OCI-LY1 (cell line): ENCODE data around the gene SAP30BP.

Experiments used
- H2AFZ ChIP-seq: fragments of 200-600 bp; sonication (generic), shearing (Covaris generic); 2 replicates; pipeline ENCODE4 v1.6.0; 2014; ENCODE audit warnings: antibody characterized with exemption, mild to moderate bottlenecking, low read length
- H3F3A ChIP-seq: fragments of 200-600 bp; sonication (generic), shearing (Covaris generic); 2 replicates; pipeline ENCODE4 v1.6.0; 2014; ENCODE audit warnings: mild to moderate bottlenecking, antibody characterized with exemption, low read length, moderate library complexity; ENCODE audit not compliant: insufficient read depth
- H3K27ac ChIP-seq: fragments of 200-600 bp; sonication (generic); 2 replicates; pipeline ENCODE4 v1.5.1; 2014; ENCODE audit warnings: low read length, mixed run types, mild to moderate bottlenecking, low read depth; ENCODE audit not compliant: poor library complexity, severe bottlenecking
- H3K27me3 ChIP-seq: fragments of 200-600 bp; sonication (generic); 2 replicates; pipeline ENCODE4 v1.6.0; 2014; ENCODE audit warnings: antibody characterized with exemption, mild to moderate bottlenecking, low read length, moderate library complexity; ENCODE audit not compliant: insufficient read depth
- H3K36me3 ChIP-seq: fragments of 200-600 bp; sonication (generic); 2 replicates; pipeline ENCODE4 v1.6.1; 2014; ENCODE audit warnings: mild to moderate bottlenecking, antibody characterized with exemption, low read length, moderate library complexity, mixed read lengths; ENCODE audit not compliant: insufficient read depth
- H3K4me1 ChIP-seq: fragments of 200-600 bp; sonication (generic); 2 replicates; pipeline ENCODE4 v1.5.1; 2014; ENCODE audit warnings: mild to moderate bottlenecking, low read length, moderate library complexity; ENCODE audit not compliant: insufficient read depth, severe bottlenecking
- H3K4me2 ChIP-seq: fragments of 200-600 bp; sonication (generic), shearing (Covaris generic); 2 replicates; pipeline ENCODE4 v1.6.1; 2014; ENCODE audit warnings: low read length
- H3K4me3 ChIP-seq: fragments of 200-600 bp; sonication (generic); 2 replicates; pipeline ENCODE4 v1.5.1; 2014; ENCODE audit warnings: low read length, low read depth, mild to moderate bottlenecking, mixed read lengths; ENCODE audit not compliant: poor library complexity, severe bottlenecking
- H3K79me2 ChIP-seq: fragments of 200-600 bp; shearing (Covaris generic); 2 replicates; pipeline ENCODE4 v1.6.1; 2016; ENCODE audit warnings: mixed run types, low read length, mixed read lengths; ENCODE audit not compliant: insufficient read depth
- H3K9ac ChIP-seq: fragments of 200-600 bp; sonication (generic), shearing (Covaris generic); 2 replicates; pipeline ENCODE4 v1.6.1; 2014; ENCODE audit warnings: mild to moderate bottlenecking, low read length, mixed read lengths
- H3K9me2 ChIP-seq: fragments of 200-600 bp; sonication (generic), shearing (Covaris generic); 2 replicates; pipeline ENCODE4 v1.6.1; 2014; ENCODE audit warnings: low read depth, mild to moderate bottlenecking, low read length, mixed read lengths
- H3K9me3 ChIP-seq: fragments of 200-600 bp; shearing (Covaris generic); 2 replicates; pipeline ENCODE4 v1.6.1; 2014; ENCODE audit warnings: low read length, mixed read lengths
- H4K20me1 ChIP-seq: fragments of 200-600 bp; sonication (generic), shearing (Covaris generic); 2 replicates; pipeline ENCODE4 v1.6.0; 2016; ENCODE audit warnings: mild to moderate bottlenecking, low read length; ENCODE audit not compliant: insufficient read depth
- CTCF ChIP-seq: fragments of 200-600 bp; sonication (generic), shearing (Covaris generic); IDR thresholded peaks from 2 replicates; pipeline ENCODE4 v1.5.1; 2017; ENCODE audit warnings: mild to moderate bottlenecking, antibody characterized with exemption, low read length, moderate library complexity, mixed read lengths
- EZH2 ChIP-seq: fragments of 200-600 bp; sonication (generic), shearing (Covaris generic); IDR thresholded peaks from 2 replicates; pipeline ENCODE4 v1.8.0; 2017; ENCODE audit warnings: borderline replicate concordance, mixed run types, mild to moderate bottlenecking, antibody characterized with exemption, low read length, moderate library complexity, mixed read lengths

The SAP30BP gene

GRCh38 chr17:75654176-75654575 lies 13.0 kb upstream of the SAP30BP start:
- Histone ChIP-seq H3F3A (no peaks in the 10 kb centered on the region), H3K9me2 (no peaks in the 10 kb centered on the region), H3K4me2 (no peak overlapping the region), H3K27me3 (no peaks in the 10 kb centered on the region), H3K4me1 (peaks cover 10% of the 10 kb centered on the region), H3K4me3 (no peak overlapping the region), H3K9ac (no peak overlapping the region), H2AFZ (no peak overlapping the region), H3K36me3 (peaks cover 52% of the 10 kb centered on the region; the same call in 1 of the 2 replicates), H3K79me2 (no peaks in the 10 kb centered on the region), H3K9me3 (no peaks in the 10 kb centered on the region), H4K20me1 (no peaks in the 10 kb centered on the region), H3K27ac (no peak overlapping the region)
- TF ChIP-seq EZH2 (no peak), CTCF (no peak)

GRCh38 chr17:75658237-75658636 lies 8.9 kb upstream of the SAP30BP start:
- Histone ChIP-seq H3K27me3 (no peaks in the 10 kb centered on the region), H3K4me2 (no peak overlapping the region), H3F3A (no peaks in the 10 kb centered on the region), H3K36me3 (peaks cover 64% of the 10 kb centered on the region), H2AFZ (no peak overlapping the region), H3K4me1 (peaks cover under 1% of the 10 kb centered on the region), H3K27ac (no peak overlapping the region), H3K79me2 (no peaks in the 10 kb centered on the region), H3K9ac (no peak overlapping the region), H3K4me3 (no peak overlapping the region), H4K20me1 (no peaks in the 10 kb centered on the region), H3K9me3 (no peaks in the 10 kb centered on the region), H3K9me2 (no peaks in the 10 kb centered on the region)
- TF ChIP-seq EZH2, result no peak
- no peak for TF ChIP-seq CTCF

- Histone ChIP-seq H3K4me2 (no peak overlapping the region), H3K9me2 (no peaks in the 10 kb centered on the region), H3K4me1 (peaks cover 33% of the 10 kb centered on the region), H3F3A (peaks cover 10% of the 10 kb centered on the region; the same call in 1 of the 2 replicates), H3K79me2 (peaks cover 5% of the 10 kb centered on the region), H3K27me3 (no peaks in the 10 kb centered on the region), H3K9me3 (no peaks in the 10 kb centered on the region), H4K20me1 (no peaks in the 10 kb centered on the region), H2AFZ (no peak overlapping the region), H3K4me3 (no peak overlapping the region), H3K36me3 (peaks cover 52% of the 10 kb centered on the region), H3K9ac (no peak overlapping the region), H3K27ac (no peak overlapping the region)
- TF ChIP-seq CTCF (no peak), EZH2 (no peak)
Measured at GRCh38 chr17:75661531-75661930, 5.6 kb upstream of the SAP30BP start.
